ENCODE measurements around the gene SPTBN1.

- TF ChIP-seq FOXP2 (optimal IDR thresholded peaks at IDR 0.05; ENCODE audit: control extremely low read depth, extremely low read length, insufficient read depth), result no peak
- no peak for TF ChIP-seq POLR2AphosphoS5 (IDR thresholded peaks at IDR 0.05; ENCODE audit: borderline replicate concordance, low read depth, low read length)
Observed at GRCh38 chr2:54516842-54517241, 60.7 kb downstream of the SPTBN1 start.
